Measurements from ENCODE around the gene MSL1. TPM values are rescaled to one million over a fixed set of nuclear protein-coding genes. Genes with fewer than 3 reads are reported as not detected.

The MSL1 gene
- polyA plus RNA-seq, 4 donors: 53.1 to 120 (median 69.3) TPM

DNA sequence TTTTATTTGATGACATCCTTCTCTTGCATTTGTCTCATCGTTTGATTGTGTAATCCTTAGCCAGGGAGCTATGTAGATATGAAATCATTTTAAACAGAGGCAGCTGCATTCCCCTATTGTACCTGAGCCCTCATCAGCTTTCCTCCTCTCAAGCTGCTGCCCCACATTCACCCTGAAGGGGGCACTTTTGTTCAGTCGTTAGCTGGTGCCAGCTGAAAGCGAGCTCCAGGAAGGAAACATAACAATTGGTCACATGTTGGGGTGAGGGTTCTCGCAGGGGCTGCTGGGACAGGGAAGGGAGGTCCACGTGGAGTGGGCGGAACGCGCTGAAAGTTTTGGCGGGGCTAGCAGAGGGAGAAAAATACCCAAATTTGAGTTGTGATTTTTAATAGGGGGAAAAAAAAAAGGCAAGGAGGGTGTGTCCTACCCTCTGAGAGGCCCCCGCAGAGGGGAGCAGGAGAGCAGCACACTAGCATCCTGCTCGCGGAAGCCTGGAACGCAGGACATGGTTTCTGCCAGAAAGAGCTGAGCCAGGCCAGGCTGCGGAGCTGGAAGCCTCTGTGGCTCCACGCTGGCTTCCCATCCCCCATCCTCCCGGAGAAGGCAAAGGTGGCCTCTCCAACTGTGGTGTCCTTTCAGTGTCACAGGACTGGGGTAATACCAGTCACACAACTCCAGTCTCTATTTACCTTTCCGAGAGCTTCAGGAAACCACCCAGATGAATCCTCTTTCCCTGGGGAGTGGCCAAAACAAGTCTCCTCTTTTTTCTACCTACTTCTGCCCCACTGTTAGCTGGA lies 8.5 kb upstream of the MSL1 start:
- FAIRE-seq (no peak), DNase-seq (peak; percentile 96 to 98)
- Histone ChIP-seq H3K9me3 (ENCODE audit: control insufficient read depth in 2 of 2, insufficient read depth in 1 of 2, low read depth in 1 of 2, low read length in 1 of 2) (no peaks in the 10 kb centered on the region), H3K36me3 (ENCODE audit: control insufficient read depth in 3 of 3, insufficient read depth in 2 of 3, low read depth in 1 of 3, low read length in 3 of 3) (no peaks in the 10 kb centered on the region), H3K4me1 (ENCODE audit: control insufficient read depth in 3 of 3, insufficient read depth in 2 of 3, low read depth in 1 of 3, low read length in 2 of 3) (peaks cover 9 to 77% (median 22%) of the 10 kb centered on the region in 3 donors), H3K4me3 (ENCODE audit: low read depth in 1 of 3, low read length in 3 of 3) (peak overlapping the region in 2 of 3 donors; percentile 34 to 37), H3K27ac (ENCODE audit: low read depth in 1 of 3, low read length in 2 of 3) (peak overlapping the region; percentile 62 to 94 (median 93)), H3K27me3 (ENCODE audit: control insufficient read depth in 3 of 3, insufficient read depth in 3 of 3, low read length in 3 of 3) (no peaks in the 10 kb centered on the region)
- 0 to 1% (median 1%) methylated on average over 17 of the region's 17 CpGs for WGBS, 3 donors

DNA sequence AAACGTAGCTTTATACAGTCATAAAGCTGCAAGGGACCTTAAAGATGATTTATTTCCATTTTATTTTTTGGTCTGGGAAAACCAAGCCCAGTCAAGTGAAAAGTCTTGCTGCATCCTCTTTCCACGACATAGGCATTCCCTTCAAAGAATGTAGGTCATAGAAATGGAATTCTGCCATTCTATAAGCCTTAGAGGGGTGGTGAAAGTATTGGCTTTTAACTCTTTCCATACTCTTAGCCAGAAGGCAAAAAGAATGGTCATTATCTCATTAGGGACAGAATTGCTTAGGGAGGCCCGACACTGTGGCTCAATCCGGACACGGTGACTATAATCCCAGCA lies 7.9 kb upstream of the MSL1 start:
- H3K27me3 ChIP-seq (ENCODE audit: control insufficient read depth in 3 of 3, insufficient read depth in 3 of 3, low read length in 3 of 3): no peaks in the 10 kb centered on the region
- H3K4me1 ChIP-seq (ENCODE audit: control insufficient read depth in 3 of 3, insufficient read depth in 2 of 3, low read depth in 1 of 3, low read length in 2 of 3): peaks cover 9 to 77% (median 21%) of the 10 kb centered on the region in 3 donors
- H3K9me3 ChIP-seq (ENCODE audit: control insufficient read depth in 2 of 2, insufficient read depth in 1 of 2, low read depth in 1 of 2, low read length in 1 of 2): no peaks in the 10 kb centered on the region
- 43 to 56% (median 45%) methylated on average over 5 of the region's 5 CpGs for WGBS, 3 donors
- DNase-seq (no peak), FAIRE-seq (no peak)
- H3K27ac ChIP-seq (ENCODE audit: low read depth in 1 of 3, low read length in 2 of 3): peak overlapping the region; percentile 62 to 94 (median 93)
- H3K4me3 ChIP-seq (ENCODE audit: low read depth in 1 of 3, low read length in 3 of 3): peak overlapping the region in 1 of 3 donors; percentile 37
- no peaks in the 10 kb centered on the region for H3K36me3 ChIP-seq (ENCODE audit: control insufficient read depth in 3 of 3, insufficient read depth in 2 of 3, low read depth in 1 of 3, low read length in 3 of 3)

DNA sequence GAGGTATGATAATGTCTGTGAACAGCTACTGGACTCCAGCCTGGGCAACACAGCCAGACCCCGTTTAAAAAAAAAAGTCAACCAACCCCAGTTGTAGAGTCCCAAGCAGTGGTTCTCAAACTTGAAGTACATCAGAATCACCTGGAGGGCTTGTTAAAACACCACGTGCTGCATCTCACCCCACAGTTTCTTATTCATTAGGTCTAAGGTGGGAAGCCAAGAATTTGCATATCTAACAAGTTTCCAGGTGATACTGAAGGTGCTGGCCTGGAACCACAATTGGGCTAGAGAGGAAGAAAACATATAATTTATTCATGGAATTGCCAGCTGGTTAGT lies 6.7 kb upstream of the MSL1 start:
- FAIRE-seq (no peak), DNase-seq (no peak)
- Histone ChIP-seq H3K9me3 (ENCODE audit: control insufficient read depth in 2 of 2, insufficient read depth in 1 of 2, low read depth in 1 of 2, low read length in 1 of 2) (no peaks in the 10 kb centered on the region), H3K4me1 (ENCODE audit: control insufficient read depth in 3 of 3, insufficient read depth in 2 of 3, low read depth in 1 of 3, low read length in 2 of 3) (peaks cover 7 to 69% (median 14%) of the 10 kb centered on the region in 3 donors), H3K4me3 (ENCODE audit: low read depth in 1 of 3, low read length in 3 of 3) (no peak overlapping the region), H3K27ac (ENCODE audit: low read depth in 1 of 3, low read length in 2 of 3) (peak overlapping the region in 1 of 3 donors; percentile 94), H3K27me3 (ENCODE audit: control insufficient read depth in 3 of 3, insufficient read depth in 3 of 3, low read length in 3 of 3) (no peaks in the 10 kb centered on the region), H3K36me3 (ENCODE audit: control insufficient read depth in 3 of 3, insufficient read depth in 2 of 3, low read depth in 1 of 3, low read length in 3 of 3) (peaks cover 0 to 7% (median 0%) of the 10 kb centered on the region in 3 donors)
- WGBS, 3 donors: 47 to 55% (median 53%) methylated on average over 2 of the region's 2 CpGs

GRCh38 chr17:40122136-40122998 lies 596 bp downstream of the MSL1 start:
- no peak for FAIRE-seq

DNA sequence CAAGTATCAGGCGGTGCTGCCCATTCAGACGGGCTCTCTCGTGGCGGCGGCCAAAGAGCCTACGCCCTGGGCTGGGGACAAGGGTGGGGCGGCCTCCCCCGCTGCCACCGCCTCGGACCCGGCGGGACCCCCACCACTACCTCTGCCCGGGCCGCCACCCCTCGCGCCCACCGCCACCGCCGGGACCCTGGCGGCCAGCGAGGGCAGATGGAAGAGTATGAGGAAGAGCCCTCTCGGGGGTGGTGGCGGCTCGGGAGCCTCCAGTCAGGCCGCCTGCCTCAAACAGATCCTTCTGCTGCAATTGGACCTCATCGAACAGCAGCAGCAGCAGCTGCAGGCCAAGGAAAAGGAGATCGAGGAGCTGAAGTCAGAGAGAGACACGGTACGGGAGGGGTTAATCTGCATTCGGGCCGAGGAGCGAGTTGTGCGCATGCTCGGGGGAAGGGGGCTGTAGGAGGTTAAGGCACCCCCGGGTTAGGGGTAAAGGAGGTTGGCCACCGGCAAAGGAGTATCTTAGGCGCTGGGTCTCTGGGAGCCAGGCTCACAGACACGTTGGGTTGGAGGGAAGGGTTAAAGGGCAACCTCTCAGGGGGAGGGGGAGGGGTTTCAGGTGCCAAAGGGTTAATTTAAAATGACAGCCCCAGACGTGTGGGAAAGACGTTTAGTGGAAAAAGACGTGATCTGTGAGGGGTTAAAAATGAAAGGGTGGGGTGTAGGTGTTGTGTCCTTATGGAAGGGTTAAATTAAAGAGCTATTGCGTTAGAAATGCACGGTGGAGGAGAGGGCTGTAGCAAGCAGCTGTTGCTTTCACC lies 1.4 kb downstream of the MSL1 start:
- Histone ChIP-seq H3K9me3 (ENCODE audit: control insufficient read depth in 2 of 2, insufficient read depth in 1 of 2, low read depth in 1 of 2, low read length in 1 of 2) (no peaks in the 10 kb centered on the region), H3K4me3 (ENCODE audit: low read depth in 1 of 3, low read length in 3 of 3) (peak overlapping the region; percentile 83 to 93 (median 87)), H3K27me3 (ENCODE audit: control insufficient read depth in 3 of 3, insufficient read depth in 3 of 3, low read length in 3 of 3) (no peaks in the 10 kb centered on the region), H3K36me3 (ENCODE audit: control insufficient read depth in 3 of 3, insufficient read depth in 2 of 3, low read depth in 1 of 3, low read length in 3 of 3) (peaks cover 3 to 32% (median 5%) of the 10 kb centered on the region in 3 donors), H3K27ac (ENCODE audit: low read depth in 1 of 3, low read length in 2 of 3) (peak overlapping the region; percentile 89 to 93 (median 89)), H3K4me1 (ENCODE audit: control insufficient read depth in 3 of 3, insufficient read depth in 2 of 3, low read depth in 1 of 3, low read length in 2 of 3) (peaks cover 0 to 23% (median 5%) of the 10 kb centered on the region in 3 donors)
- WGBS, 3 donors: 0 to 1% (median 1%) methylated on average over 38 to 43 of the region's 43 CpGs
- FAIRE-seq (no peak), DNase-seq (peak; percentile 59 to 78)

More at GRCh38 chr17:40122136-40122998, 596 bp downstream of the MSL1 start:
- peaks cover 0 to 26% (median 3%) of the 10 kb centered on the region in 3 donors for H3K36me3 ChIP-seq (ENCODE audit: control insufficient read depth in 3 of 3, insufficient read depth in 2 of 3, low read depth in 1 of 3, low read length in 3 of 3)
- 0 to 1% (median 1%) methylated on average over 25 to 97 of the region's 97 CpGs for WGBS, 3 donors
- peaks cover 0 to 28% (median 7%) of the 10 kb centered on the region in 3 donors for H3K4me1 ChIP-seq (ENCODE audit: control insufficient read depth in 3 of 3, insufficient read depth in 2 of 3, low read depth in 1 of 3, low read length in 2 of 3)
- H3K27ac ChIP-seq (ENCODE audit: low read depth in 1 of 3, low read length in 2 of 3): peak overlapping the region; percentile 89 to 93 (median 89)
- no peaks in the 10 kb centered on the region for H3K27me3 ChIP-seq (ENCODE audit: control insufficient read depth in 3 of 3, insufficient read depth in 3 of 3, low read length in 3 of 3)
- H3K9me3 ChIP-seq (ENCODE audit: control insufficient read depth in 2 of 2, insufficient read depth in 1 of 2, low read depth in 1 of 2, low read length in 1 of 2): no peaks in the 10 kb centered on the region
- peak overlapping the region; percentile 83 to 93 (median 87) for H3K4me3 ChIP-seq (ENCODE audit: low read depth in 1 of 3, low read length in 3 of 3)
- DNase-seq: peak; percentile 33 to 71

GRCh38 chr17:40123811-40124114 lies 2.0 kb downstream of the MSL1 start:
- H3K27me3 ChIP-seq (ENCODE audit: control insufficient read depth in 3 of 3, insufficient read depth in 3 of 3, low read length in 3 of 3): no peaks in the 10 kb centered on the region
- H3K4me1 ChIP-seq (ENCODE audit: control insufficient read depth in 3 of 3, insufficient read depth in 2 of 3, low read depth in 1 of 3, low read length in 2 of 3): peaks cover 0 to 18% (median 3%) of the 10 kb centered on the region in 3 donors
- peak overlapping the region; percentile 83 to 93 (median 87) for H3K4me3 ChIP-seq (ENCODE audit: low read depth in 1 of 3, low read length in 3 of 3)
- peaks cover 5 to 36% (median 5%) of the 10 kb centered on the region in 3 donors for H3K36me3 ChIP-seq (ENCODE audit: control insufficient read depth in 3 of 3, insufficient read depth in 2 of 3, low read depth in 1 of 3, low read length in 3 of 3)
- H3K9me3 ChIP-seq (ENCODE audit: control insufficient read depth in 2 of 2, insufficient read depth in 1 of 2, low read depth in 1 of 2, low read length in 1 of 2): no peaks in the 10 kb centered on the region
- FAIRE-seq (no peak), DNase-seq (no peak)
- WGBS, 3 donors: 0 to 1% (median 0%) methylated on average over 2 of the region's 2 CpGs
- peak overlapping the region; percentile 55 to 89 (median 89) for H3K27ac ChIP-seq (ENCODE audit: low read depth in 1 of 3, low read length in 2 of 3)

GRCh38 chr17:40124279-40125141 lies 2.7 kb downstream of the MSL1 start:
- FAIRE-seq (no peak), DNase-seq (peak in 1 of 2 donors; percentile 42)
- Histone ChIP-seq H3K4me3 (ENCODE audit: low read depth in 1 of 3, low read length in 3 of 3) (peak overlapping the region; percentile 5 to 87 (median 83)), H3K9me3 (ENCODE audit: control insufficient read depth in 2 of 2, insufficient read depth in 1 of 2, low read depth in 1 of 2, low read length in 1 of 2) (no peaks in the 10 kb centered on the region), H3K27ac (ENCODE audit: low read depth in 1 of 3, low read length in 2 of 3) (peak overlapping the region; percentile 55 to 89 (median 63)), H3K27me3 (ENCODE audit: control insufficient read depth in 3 of 3, insufficient read depth in 3 of 3, low read length in 3 of 3) (no peaks in the 10 kb centered on the region), H3K36me3 (ENCODE audit: control insufficient read depth in 3 of 3, insufficient read depth in 2 of 3, low read depth in 1 of 3, low read length in 3 of 3) (peaks cover 7 to 40% (median 12%) of the 10 kb centered on the region in 3 donors), H3K4me1 (ENCODE audit: control insufficient read depth in 3 of 3, insufficient read depth in 2 of 3, low read depth in 1 of 3, low read length in 2 of 3) (peaks cover 0 to 17% (median 3%) of the 10 kb centered on the region in 3 donors)
- 3 to 4% (median 3%) methylated on average over 9 of the region's 9 CpGs for WGBS, 3 donors
